Measurements from ENCODE around the gene BFSP2.

GRCh38 chr3:133383175-133383574 lies 16.7 kb upstream of the BFSP2 start:
- TF ChIP-seq CTCF (IDR thresholded peaks at IDR 0.05): no peak
- TF ChIP-seq POLR2A (IDR thresholded peaks at IDR 0.05): no peak
- TF ChIP-seq POLR2AphosphoS5 (IDR thresholded peaks at IDR 0.05): no peak
- TF ChIP-seq EP300 (IDR thresholded peaks at IDR 0.05): no peak
